GM19397 (cell line): ENCODE data around the gene CBX1.
"Not testable (repeated sequence)": the region's sequence is repeated elsewhere in the genome, so short reads cannot be mapped to it uniquely, and the experiment has no call there.

Source experiments
- ATAC-seq: cut with Tn5 transposase; IDR thresholded peaks from one replicate; pipeline ENCODE4 v1.9.1; 2021; ENCODE audit warnings: mild to moderate bottlenecking, moderate library complexity; ENCODE audit not compliant: unreplicated experiment

Gene CBX1

DNA sequence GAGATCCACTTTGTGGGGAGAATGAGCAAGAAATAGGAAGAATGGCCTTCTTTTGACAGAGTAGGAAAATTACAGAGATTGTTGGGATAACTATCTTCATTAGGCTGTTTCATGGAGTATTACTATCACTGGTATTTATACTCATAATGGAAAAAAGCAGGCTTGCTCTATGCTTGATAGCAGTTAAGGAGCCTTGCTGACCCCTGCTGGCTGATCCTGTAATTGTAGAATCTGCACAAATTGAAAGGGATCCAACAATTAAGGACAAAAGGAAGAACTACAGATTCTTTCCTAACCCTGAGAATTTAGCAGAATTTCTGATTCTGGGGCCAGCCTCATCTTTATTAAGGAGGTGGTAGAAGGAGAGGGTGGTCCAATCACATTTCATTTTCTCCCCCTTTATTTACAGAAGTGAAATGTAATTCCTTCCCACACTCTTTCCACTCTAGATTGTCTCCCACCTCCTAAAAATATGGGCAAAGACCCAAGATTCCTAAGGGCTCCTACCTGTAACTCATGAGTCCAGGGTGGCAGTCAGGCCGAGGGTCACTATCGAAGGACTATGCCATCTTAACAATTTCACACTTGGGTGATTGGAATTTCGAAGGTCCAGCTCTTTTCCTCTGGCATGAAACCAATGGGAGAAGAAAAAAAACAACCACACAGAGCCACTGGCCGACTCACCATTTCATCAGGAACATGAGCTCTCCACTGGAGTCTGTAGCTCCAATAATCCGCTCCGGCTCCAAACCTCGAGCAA lies 26.8 kb downstream of the CBX1 start:
- ATAC-seq: no peak

DNA sequence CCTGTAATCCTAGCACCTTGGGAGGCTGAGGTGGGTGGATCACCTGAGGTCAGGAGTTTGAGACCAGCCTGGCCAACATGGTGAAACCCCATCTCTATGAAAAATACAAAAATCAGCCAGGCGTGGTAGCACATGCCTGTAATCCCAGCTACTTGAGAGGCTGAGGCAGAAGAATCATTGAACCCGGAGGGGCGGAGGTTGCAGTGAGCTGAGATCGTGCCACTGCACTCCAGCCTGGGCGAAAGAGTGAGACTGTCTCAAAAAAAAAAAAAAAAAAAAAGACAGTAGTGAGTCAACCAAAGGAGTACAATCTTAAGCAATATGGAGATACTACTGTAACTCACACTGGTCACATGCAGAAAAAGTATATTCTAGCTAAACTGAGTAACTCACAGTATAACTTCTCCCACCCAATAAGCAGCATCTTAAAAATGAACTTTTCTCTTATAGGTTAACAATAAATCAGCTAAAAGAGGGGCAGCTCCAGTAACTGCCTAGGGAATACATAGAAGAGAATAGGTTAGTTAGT lies 27.6 kb downstream of the CBX1 start:
- not testable (repeated sequence) for ATAC-seq

DNA sequence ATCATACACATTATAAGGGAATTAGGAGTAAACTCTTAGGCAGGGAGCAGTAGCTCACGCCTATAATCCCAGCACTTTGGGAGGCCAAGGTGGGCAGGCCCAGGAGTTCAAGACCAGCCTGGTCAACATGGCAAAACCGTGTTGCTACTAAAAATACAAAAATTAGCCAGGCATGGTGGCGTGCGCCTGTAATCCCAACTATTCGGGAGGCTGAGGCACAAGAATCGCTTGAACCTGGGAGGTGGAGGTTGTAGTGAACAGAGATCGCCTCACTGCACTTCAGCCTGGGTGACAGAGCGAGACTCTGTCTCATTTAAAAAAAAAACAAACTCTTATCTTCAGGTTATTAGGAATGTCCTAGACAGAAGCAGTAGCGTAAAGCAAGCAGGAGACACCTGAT lies 28.5 kb downstream of the CBX1 start:
- not testable (repeated sequence) for ATAC-seq

DNA sequence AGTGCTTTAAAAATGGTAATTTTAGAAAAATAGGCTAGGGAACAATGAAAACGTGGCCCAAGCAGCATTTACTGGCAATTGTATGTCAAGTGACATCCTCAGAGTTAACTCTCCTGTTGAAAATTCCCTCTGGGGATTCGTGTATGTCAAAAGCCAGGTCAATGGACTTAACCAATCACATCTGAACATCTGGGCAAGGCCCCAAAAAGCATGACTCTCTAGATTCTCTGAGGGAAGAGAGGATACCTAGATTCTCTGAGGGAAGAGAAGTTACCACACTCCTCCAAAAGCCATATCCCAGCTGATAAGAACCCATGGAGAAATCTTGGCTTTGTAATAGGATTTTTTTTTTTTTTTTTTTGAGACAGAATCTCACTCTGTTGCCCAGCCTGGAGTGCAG lies 29.6 kb downstream of the CBX1 start:
- ATAC-seq: no peak

DNA sequence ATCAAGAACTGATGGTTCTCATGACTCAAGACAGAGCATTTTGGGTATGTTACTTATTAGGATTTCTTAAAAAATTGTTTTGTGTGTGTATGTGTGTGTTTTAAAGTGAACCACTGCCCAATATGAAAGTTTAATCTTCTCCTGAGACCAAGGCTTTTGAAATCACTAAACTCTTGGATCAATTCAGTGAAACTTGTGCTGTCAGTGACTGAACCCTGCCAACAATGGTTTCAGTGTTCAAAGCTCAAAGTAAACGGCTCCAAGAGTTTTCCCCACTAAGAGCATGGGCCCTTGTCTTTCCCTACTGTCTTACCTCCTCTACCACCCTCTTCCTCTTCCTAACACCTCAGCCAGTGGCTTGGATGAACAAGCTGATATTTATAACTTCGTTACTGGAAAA lies 31.1 kb downstream of the CBX1 start:
- no peak for ATAC-seq

DNA sequence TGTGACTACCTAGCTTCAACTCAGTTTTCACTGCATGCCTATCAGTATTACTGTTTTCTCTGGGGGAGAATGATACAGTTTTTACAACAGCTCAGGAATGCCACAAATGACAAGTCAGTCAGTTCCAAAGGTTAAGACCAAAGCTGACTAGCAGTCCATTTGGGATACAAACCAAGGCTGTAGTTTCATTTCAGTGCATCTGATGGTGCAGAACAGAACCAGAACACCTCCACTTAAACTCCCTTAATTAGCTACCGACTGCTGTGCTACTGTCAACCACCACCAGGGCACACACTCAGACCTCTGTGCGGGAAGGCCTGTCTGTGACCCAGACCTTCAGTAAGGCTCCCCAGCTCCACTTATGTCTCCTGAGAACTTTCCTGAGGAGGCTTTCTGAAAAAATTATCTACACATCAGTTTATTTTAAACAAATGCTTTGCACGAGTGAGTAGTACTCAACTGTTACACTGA lies 32.8 kb downstream of the CBX1 start:
- ATAC-seq: no peak

DNA sequence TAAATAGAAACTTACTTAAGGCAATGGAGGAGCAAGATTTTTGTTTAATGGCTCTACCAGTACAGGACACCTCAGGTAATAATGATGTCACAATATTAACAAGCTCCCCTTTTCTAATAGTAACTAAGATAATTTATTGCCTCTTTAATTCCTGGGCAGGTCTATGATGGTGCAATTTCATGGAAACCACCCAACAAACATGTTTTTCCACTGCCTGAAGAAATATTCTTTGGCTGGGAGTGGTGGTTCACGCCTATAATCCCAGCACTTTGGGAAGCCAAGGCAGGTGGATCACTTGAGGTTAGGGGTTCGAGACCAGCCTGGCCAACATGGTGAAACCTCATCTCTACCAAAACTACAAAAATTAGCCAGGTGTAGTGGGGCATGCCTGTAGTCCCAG lies 33.5 kb downstream of the CBX1 start:
- ATAC-seq: not testable (repeated sequence)

DNA sequence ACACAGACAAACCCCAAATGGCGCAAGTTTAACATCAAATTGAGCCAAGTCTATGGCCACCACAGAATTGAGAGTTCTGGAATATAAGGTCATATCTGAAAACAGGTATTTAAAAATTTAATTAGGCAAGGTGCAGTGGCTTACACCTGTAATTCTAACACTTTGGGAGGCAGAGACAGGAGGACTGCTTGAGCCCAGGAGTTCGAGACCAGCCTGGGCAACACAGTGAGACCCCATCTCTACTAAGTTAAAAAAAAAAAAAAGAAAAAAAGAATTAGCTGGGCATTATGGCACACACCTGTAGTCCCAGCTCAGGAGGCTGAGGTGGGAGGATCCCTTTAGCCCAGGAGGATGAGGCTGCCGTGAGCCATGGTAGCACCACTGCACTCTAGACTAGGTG lies 34.0 kb downstream of the CBX1 start:
- no peak for ATAC-seq

DNA sequence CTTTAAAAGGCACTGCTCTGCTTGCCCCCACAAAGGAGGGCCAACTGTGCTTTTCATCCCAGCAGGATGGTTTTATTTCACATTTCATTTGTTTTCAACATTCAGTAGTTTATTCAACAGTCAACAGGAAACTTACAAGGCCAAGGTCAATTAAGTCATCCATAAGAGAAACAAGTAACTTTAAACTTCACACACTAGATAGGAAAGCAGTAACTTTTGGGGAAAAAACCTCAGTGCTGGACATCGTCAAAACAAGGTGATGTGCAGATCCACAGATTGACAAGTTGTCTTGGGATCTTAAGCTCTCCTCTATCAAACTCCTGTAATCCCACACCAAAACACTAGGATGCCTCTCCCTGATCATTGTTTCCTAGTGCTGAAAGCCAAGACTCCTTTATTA lies 34.6 kb downstream of the CBX1 start:
- ATAC-seq: no peak

DNA sequence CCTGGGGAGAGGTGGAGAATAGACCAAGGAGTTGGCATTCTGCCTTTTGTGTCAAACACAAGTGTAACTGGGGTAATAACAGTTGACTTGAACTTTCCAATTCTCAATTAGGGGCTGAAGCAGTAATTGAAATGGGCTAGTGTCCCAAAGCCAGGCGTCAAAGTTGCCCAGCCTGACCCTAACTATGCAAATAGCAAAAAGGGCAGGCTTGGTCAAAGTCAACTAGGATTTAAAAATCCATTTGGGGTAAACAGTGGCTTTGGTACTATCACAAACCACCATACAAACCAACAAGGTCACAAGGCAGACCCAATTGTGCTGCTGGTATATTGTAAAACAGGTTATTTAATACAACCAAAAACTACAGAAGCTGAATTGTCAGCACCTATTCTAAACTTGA lies 35.1 kb downstream of the CBX1 start:
- no peak for ATAC-seq

DNA sequence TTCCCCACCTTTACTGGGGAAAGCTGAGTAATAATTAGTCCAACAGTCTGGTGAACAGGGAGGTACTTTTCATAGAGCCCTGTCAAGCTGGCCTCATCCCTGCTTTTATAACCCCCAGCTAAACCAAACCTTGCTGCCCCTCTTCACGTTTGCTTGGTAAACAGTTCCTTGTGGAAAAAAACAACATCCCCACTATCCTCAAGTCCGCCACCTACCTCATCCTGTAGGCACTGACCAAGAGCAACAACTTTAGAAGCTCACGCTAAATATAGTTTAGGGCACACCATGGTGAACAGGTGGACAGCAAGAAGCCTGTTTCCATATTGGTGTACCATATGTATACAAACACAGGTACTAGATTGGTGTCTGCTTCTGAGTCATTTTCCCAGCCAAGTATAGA lies 36.6 kb downstream of the CBX1 start:
- no peak for ATAC-seq

DNA sequence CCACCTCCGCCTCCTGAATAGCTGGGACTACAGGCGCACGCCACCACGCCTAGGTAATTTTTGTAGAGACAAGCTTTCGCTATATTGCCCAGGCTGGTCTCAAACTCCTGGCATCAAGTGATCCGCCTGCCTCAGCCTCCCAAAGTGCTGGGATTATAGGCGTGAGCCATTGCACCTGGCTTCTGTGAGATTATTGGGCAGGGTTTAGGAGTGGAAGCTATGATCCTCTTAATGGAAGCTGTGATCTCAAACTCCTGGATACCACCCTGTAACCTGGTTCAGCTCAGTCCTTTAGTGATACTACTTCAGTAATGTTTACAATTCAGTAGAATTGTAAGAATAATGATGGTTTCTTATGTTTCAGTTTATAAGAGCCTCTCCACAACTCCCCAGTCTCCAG lies 39.0 kb downstream of the CBX1 start:
- ATAC-seq: no peak

DNA sequence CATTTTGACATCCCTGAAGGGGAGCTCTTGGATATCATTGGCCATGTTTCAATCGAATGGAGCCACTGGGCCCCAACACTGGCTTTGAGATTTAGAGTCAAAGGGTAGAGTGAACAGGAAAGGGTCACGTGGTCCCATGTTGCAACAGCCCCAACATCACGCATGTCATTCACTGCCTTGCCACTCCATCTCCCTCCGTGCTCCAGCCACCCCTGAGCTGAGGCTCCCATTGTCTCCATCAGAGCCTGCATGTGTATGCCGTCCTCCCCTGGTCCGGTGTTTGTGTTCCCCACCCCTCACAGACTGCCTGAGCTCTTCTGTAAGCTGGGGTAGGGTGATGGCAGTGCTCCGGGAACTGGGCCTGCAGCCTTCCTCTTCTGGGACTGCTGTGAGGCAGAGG lies 41.0 kb downstream of the CBX1 start:
- ATAC-seq: no peak

DNA sequence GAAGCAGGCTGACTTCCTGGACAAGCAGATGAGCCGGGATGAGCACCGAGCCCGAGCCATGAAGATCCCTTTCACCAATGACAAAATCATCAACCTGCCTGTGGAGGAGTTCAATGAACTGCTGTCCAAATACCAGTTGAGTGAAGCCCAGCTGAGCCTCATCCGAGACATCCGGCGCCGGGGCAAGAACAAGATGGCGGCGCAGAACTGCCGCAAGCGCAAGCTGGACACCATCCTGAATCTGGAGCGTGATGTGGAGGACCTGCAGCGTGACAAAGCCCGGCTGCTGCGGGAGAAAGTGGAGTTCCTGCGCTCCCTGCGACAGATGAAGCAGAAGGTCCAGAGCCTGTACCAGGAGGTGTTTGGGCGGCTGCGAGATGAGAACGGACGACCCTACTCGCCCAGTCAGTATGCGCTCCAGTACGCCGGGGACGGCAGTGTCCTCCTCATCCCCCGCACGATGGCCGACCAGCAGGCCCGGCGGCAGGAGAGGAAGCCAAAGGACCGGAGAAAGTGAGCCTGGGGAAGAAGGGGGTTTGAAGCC lies 42.1 kb downstream of the CBX1 start:
- no peak for ATAC-seq

DNA sequence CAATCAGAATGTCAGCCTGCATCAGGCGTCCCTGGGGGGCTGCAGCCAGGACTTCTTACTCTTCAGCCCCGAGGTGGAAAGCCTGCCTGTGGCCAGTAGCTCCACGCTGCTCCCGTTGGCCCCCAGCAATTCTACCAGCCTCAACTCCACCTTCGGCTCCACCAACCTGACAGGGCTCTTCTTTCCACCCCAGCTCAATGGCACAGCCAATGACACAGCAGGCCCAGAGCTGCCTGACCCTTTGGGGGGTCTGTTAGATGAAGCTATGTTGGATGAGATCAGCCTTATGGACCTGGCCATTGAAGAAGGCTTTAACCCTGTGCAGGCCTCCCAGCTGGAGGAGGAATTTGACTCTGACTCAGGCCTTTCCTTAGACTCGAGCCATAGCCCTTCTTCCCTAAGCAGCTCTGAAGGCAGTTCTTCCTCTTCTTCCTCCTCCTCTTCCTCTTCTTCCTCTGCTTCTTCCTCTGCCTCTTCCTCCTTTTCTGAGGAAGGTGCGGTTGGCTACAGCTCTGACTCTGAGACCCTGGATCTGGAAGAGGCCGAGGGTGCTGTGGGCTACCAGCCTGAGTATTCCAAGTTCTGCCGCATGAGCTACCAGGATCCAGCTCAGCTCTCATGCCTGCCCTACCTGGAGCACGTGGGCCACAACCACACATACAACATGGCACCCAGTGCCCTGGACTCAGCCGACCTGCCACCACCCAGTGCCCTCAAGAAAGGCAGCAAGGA lies 42.7 kb downstream of the CBX1 start:
- ATAC-seq: no peak

DNA sequence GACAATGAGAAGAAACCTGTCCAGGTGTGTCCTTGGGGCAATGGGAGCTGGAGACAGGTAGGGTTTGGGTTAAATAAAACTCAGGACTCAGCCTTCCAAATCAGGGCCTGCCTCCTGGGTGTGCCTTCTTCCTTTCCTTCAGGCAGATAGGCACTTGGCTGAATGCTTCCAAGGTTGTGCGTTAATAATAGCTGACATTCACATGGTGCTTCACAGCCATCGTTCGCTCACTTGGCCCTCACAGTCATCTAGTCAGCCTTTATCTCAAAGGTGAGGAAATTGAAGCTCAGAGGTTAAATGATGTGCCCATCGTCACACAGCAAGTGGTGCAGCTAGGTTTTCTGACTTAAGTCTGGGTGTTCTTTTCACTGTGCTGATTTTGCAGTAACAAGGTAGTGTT lies 43.7 kb downstream of the CBX1 start:
- no peak for ATAC-seq

DNA sequence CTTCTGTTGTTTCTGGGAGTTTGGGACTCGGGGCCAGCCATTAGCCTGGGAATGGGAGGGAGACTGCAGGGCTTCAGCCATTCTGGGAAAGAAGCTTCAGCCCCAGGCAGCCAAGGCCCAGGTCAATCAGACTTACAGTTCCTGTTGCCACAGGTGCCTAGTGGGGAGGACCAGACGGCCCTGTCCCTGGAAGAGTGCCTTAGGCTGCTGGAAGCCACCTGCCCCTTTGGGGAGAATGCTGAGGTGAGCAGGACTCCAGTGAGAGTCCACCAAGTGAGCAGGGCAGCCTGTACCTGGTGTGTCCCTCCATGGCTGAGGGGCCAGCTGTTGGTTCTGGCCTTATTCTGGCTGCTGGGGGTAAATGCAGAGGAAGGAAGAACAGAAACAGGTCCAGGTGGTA lies 44.4 kb downstream of the CBX1 start:
- ATAC-seq: no peak

DNA sequence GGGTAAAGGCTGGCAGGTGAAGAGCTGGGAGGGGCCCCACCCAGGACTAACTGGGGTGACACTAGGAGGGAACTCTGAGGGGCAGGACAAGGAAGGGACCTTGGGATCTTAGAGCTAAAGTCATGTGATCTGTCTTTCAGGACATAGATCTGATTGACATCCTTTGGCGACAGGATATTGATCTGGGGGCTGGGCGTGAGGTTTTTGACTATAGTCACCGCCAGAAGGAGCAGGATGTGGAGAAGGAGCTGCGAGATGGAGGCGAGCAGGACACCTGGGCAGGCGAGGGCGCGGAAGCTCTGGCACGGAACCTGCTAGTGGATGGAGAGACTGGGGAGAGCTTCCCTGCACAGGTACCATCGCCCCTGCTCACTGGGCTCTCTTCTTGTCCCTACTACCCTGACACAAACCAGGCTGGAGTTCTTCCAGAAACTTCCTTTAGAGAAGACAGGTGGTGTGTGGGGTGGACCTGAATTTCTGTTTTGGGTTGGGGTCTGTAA lies 45.0 kb downstream of the CBX1 start:
- ATAC-seq: no peak

DNA sequence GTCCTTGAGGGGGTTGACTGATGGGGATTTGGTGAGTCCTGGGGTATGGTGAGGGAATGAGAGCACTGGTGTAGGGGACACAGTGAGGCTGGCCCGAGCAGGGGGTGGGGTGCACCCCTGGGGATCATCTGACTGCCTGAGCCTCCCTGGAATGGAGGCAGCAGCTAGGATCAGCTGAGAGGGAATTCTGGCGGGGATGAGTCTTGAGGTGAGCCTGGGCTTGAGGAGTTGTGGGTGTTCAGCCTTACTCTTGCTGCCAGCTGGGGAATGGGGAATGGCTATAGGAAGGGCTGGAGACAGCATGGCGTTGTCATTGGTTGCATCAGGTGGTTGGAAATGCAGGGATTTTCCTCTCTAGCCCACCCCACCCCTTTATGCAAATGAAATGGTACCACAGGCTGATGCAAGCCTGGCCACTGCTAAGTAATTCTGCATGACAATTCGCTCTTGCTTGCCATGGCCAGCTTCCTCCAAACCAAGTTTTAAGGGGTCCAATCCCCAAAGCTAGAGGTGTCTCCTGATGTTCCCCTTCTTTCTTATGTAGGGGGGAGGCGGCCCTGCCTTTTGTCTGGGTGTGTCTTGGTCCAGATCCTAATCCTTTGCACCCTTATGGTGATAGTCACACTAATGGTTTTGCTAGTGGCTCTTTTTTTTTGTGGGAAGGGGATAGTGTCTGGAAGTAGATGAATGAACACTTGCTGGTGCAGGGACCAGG lies 45.6 kb downstream of the CBX1 start:
- no peak for ATAC-seq

DNA sequence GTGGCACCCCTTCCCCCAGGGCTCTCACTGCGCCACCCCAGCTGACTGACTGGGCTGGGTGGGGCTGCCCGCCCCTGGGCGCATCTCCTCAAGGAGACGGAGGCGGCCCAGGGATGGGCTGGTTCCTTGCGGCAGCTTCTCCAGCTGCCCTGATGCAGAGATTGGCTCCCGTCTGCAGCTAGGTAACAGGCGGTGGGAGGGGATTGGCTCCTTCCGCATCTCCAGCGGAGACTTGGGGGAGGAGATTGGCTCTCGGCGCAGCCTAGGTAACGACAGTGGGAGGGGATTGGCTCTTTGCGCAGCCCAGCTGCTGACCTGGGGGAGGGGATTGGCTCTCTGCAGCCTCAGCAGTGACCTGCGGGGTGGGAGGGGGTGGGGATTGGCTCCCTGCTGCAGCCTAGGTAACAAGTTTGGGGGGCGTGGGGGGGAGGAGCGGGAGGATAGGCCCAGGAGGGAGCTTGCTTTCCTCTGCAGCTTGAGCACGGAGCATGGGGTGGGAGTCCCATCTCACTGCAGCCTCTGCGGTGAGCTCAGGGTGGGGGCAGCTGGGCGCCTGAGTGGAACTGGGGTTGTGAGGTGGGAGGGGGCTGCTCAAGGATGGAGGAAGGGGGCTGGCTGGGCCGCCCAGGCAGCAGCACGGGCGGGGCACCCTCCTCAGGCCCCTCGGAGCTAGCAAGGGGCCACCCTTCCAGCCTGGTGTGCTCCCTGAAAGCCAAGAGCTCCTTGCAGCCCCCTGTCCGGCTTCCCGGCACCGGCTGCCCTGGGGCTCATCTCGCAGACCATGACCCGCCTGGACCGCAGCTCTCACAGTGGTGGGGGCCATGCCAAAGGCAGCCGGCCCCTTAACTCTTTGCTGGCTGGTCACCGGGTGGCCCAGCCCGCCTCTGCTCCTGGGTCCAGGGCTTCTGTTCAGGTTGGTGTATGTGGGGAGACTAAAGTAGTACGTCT lies 46.8 kb downstream of the CBX1 start:
- no peak for ATAC-seq
